K562 (cell line): ENCODE data around the gene ANAPC5.

Experiments used
- CGGBP1 ChIP-seq: fragments of 250-450 bp; sonication (Bioruptor Pico); IDR thresholded peaks from 2 replicates; pipeline ENCODE4 v1.9.0; 2021; ENCODE audit warnings: mild to moderate bottlenecking
- CREB1 ChIP-seq, 2 experiments: sonication (generic) in 1 of 2; formaldehyde crosslinking in 1 of 2; IDR thresholded peaks; 2 replicates each; pipeline versions ENCODE4 v1.6.1 to v1.8.0; 2012 to 2022; ENCODE audit warnings: inconsistent platforms in 1 of 2, mild to moderate bottlenecking in 1 of 2, missing genetic modification reagents in 1 of 2, moderate library complexity in 1 of 2
- CTCF ChIP-seq, 3 experiments: IDR thresholded peaks in 2 of 3; conservative IDR thresholded peaks in 1 of 3; 2 replicates each; pipeline ENCODE4 v1.5.1; 2011 to 2012; ENCODE audit warnings: low read length in 3 of 3, mild to moderate bottlenecking in 3 of 3, control low read depth in 2 of 3, improper control_type of control experiment in 1 of 3, inconsistent platforms in 1 of 3, low read depth in 1 of 3, mixed read lengths in 1 of 3, moderate library complexity in 1 of 3; ENCODE audit not compliant: insufficient read depth in 2 of 3
- MED1 ChIP-seq: sonication (generic); formaldehyde crosslinking; IDR thresholded peaks from 2 replicates; pipeline ENCODE4 v1.8.1; 2023; ENCODE audit warnings: missing genetic modification reagents, borderline replicate concordance
- NR2C2 ChIP-seq, 2 experiments: fragments of 200-800 bp in 1 of 2; sonication (Bioruptor generic) in 1 of 2; sonication (generic) in 1 of 2; formaldehyde crosslinking in 1 of 2; IDR thresholded peaks; 2 replicates each; pipeline versions ENCODE4 v1.6.1 to v1.8.0; 2016 to 2022; ENCODE audit warnings: mild to moderate bottlenecking in 1 of 2, missing compliant biosample characterization in 1 of 2, missing genetic modification characterization in 1 of 2, missing genetic modification reagents in 1 of 2
- POLR2A ChIP-seq: fragments of 450-650 bp; conservative IDR thresholded peaks from 2 replicates; pipeline ENCODE4 v1.6.1; 2016
- ZBTB8A ChIP-seq: fragments of 450-650 bp; IDR thresholded peaks from 2 replicates; pipeline ENCODE4 v1.6.1; 2018; ENCODE audit warnings: mild to moderate bottlenecking, moderate library complexity; ENCODE audit not compliant: partially characterized antibody
- ZNF551 ChIP-seq: fragments of 250-450 bp; sonication (Bioruptor Pico); IDR thresholded peaks from 2 replicates; pipeline ENCODE4 v1.5.0; 2021; ENCODE audit warnings: mild to moderate bottlenecking, moderate library complexity
- ZNF639 ChIP-seq, 2 experiments: fragments of 200-800 bp in 1 of 2; sonication (Bioruptor generic) in 1 of 2; sonication (generic) in 1 of 2; formaldehyde crosslinking in 1 of 2; IDR thresholded peaks in 1 of 2; conservative IDR thresholded peaks in 1 of 2; 2 replicates each; pipeline versions ENCODE4 v1.5.0 to v1.6.1; 2016 to 2020; ENCODE audit warnings: missing compliant biosample characterization in 1 of 2, missing genetic modification characterization in 1 of 2, missing genetic modification reagents in 1 of 2

GRCh38 chr12:121399391-121400331 lies 47.5 kb upstream of the ANAPC5 start, which contains the start of gene RNF34:
- TF ChIP-seq CTCF (IDR thresholded peaks at IDR 0.05 in 2 of 3, conservative IDR thresholded peaks at IDR 0.05 in 1 of 3; ENCODE audit: insufficient read depth in 2 of 3, low read depth in 1 of 3, low read length in 3 of 3), result peak in 1 of 3 experiments; percentile 0; a peak in 1 of 6 replicates
- TF ChIP-seq ZNF551 (CRISPR knock-in tag), result no peak
- no peak for TF ChIP-seq ZBTB8A
- TF ChIP-seq MED1 (CRISPR knock-in tag), result no peak
- peak in 1 of 2 experiments; percentile 85; a peak in 1 of 4 replicates for TF ChIP-seq ZNF639 (CRISPR knock-in tag; conservative IDR thresholded peaks at IDR 0.05 in 1 of 2, IDR thresholded peaks at IDR 0.05 in 1 of 2)
- peak; percentile 98 for TF ChIP-seq POLR2A
- TF ChIP-seq CGGBP1 (CRISPR knock-in tag), result no peak
- peak; percentile 66; the same call in 1 of the 2 replicates for TF ChIP-seq CREB1 (IDR thresholded peaks at IDR 0.05)
- TF ChIP-seq CREB1 (CRISPR knock-in tag; IDR thresholded peaks at IDR 0.05), result peak; percentile 83
- TF ChIP-seq NR2C2 (CRISPR knock-in tag; IDR thresholded peaks at IDR 0.05), result no peak
- peak; percentile 81; the same call in 1 of the 2 replicates for TF ChIP-seq NR2C2 (tag; IDR thresholded peaks at IDR 0.05)
